SK-N-SH (cell line): ENCODE data around the gene DPYSL5. TPM values are rescaled to one million over a fixed set of nuclear protein-coding genes. Genes with fewer than 3 reads are reported as not detected.

Experiments used
- CTCF ChIA-PET: fragments of 300-600, 350-600 bp; formaldehyde crosslinking; extraction: SDS; loops from one replicate; lab custom pipeline; 2021; lab: Yijun Ruan, JAX
- POLR2A ChIA-PET: fragments of 350-600 bp; sonication (Branson Sonifier 250); formaldehyde crosslinking; extraction: SDS; loops from one replicate; lab custom pipeline; 2020; ENCODE audit warnings: antibody characterized with exemption, inconsistent platforms; lab: Yijun Ruan, JAX
- DNase-seq: peaks from one replicate; pipeline ENCODE4 v3.0.0; 2012
- H2AFZ ChIP-seq: fragments of 200-600 bp; sonication (generic); 2 replicates; pipeline ENCODE4 v1.8.1; 2016; ENCODE audit warnings: antibody characterized with exemption, mild to moderate bottlenecking, low read depth
- H3F3A ChIP-seq: fragments of 200-600 bp; sonication (generic); replicated peaks from 2 replicates; pipeline ENCODE3; 2016; ENCODE audit warnings: antibody characterized with exemption, mild to moderate bottlenecking; ENCODE audit not compliant: insufficient read depth
- H3K27ac ChIP-seq, 2 experiments: fragments of 200-500 bp in 1 of 2; fragments of 200-600 bp in 1 of 2; sonication (Bioruptor generic) in 1 of 2; sonication (generic), shearing (Covaris generic) in 1 of 2; 2 replicates each; pipeline versions ENCODE4 v1.5.1 to v1.6.1; 2014 to 2016; ENCODE audit warnings: low read depth in 2 of 2, inconsistent platforms in 1 of 2, low read length in 1 of 2, mild to moderate bottlenecking in 1 of 2, mixed read lengths in 1 of 2
- H3K27me3 ChIP-seq: fragments of 200-600 bp; sonication (generic), shearing (Covaris generic); 2 replicates; pipeline ENCODE4 v1.6.1; 2016; ENCODE audit warnings: mixed run types; ENCODE audit not compliant: insufficient read depth
- H3K36me3 ChIP-seq, 2 experiments: fragments of 200-500 bp in 1 of 2; fragments of 200-600 bp in 1 of 2; sonication (Bioruptor generic) in 1 of 2; sonication (generic) in 1 of 2; replicated peaks in 1 of 2; 2 replicates each; pipeline versions ENCODE3 to v1.5.1; 2014 to 2016; ENCODE audit warnings: low read length in 1 of 2, mild to moderate bottlenecking in 1 of 2; ENCODE audit not compliant: insufficient read depth in 2 of 2, control insufficient read depth in 1 of 2
- H3K4me1 ChIP-seq, 2 experiments: fragments of 200-500 bp in 1 of 2; fragments of 200-600 bp in 1 of 2; sonication (Bioruptor generic) in 1 of 2; sonication (generic), shearing (Covaris generic) in 1 of 2; 2 replicates each; pipeline versions ENCODE4 v1.5.1 to v1.6.1; 2014 to 2016; ENCODE audit warnings: low read depth in 1 of 2, low read length in 1 of 2, mixed run types in 1 of 2; ENCODE audit not compliant: insufficient read depth in 2 of 2, control insufficient read depth in 1 of 2
- H3K4me2 ChIP-seq: fragments of 200-600 bp; sonication (generic), shearing (Covaris generic); 2 replicates; pipeline ENCODE4 v1.6.1; 2017; ENCODE audit warnings: mixed run types
- H3K4me3 ChIP-seq, 2 experiments: fragments of 200-500 bp in 1 of 2; fragments of 200-600 bp in 1 of 2; sonication (Bioruptor generic) in 1 of 2; sonication (generic), shearing (Covaris generic) in 1 of 2; 2 replicates each; pipeline versions ENCODE4 v1.5.1 to v1.8.1; 2014 to 2016; ENCODE audit warnings: low read depth in 2 of 2, inconsistent platforms in 1 of 2, low read length in 1 of 2, mild to moderate bottlenecking in 1 of 2, mixed read lengths in 1 of 2, moderate library complexity in 1 of 2
- H3K79me2 ChIP-seq: fragments of 200-600 bp; sonication (generic); 2 replicates; pipeline ENCODE4 v1.8.1; 2017; ENCODE audit warnings: mild to moderate bottlenecking; ENCODE audit not compliant: insufficient read depth
- H3K9ac ChIP-seq: fragments of 200-600 bp; sonication (generic); 2 replicates; pipeline ENCODE4 v1.6.1; 2017; ENCODE audit warnings: mixed run types
- H3K9me2 ChIP-seq: fragments of 200-600 bp; sonication (generic); 2 replicates; pipeline ENCODE4 v1.6.1; 2017; ENCODE audit warnings: mixed run types
- H3K9me3 ChIP-seq: fragments of 200-600 bp; sonication (generic); 2 replicates; pipeline ENCODE4 v1.6.1; 2017; ENCODE audit warnings: mixed run types, mild to moderate bottlenecking, moderate library complexity
- H4K20me1 ChIP-seq: fragments of 200-600 bp; sonication (generic); 2 replicates; pipeline ENCODE4 v1.6.1; 2017; ENCODE audit warnings: mild to moderate bottlenecking, mixed run types; ENCODE audit not compliant: insufficient read depth
- CHD2 ChIP-seq: fragments of 150-350 bp; IDR thresholded peaks from 2 replicates; pipeline ENCODE4 v1.6.1; 2018; ENCODE audit warnings: low read length; ENCODE audit not compliant: partially characterized antibody
- EP300 ChIP-seq, 2 experiments: IDR thresholded peaks; 2 replicates each; pipeline versions ENCODE4 v1.4.0 to v1.6.1; 2012; ENCODE audit warnings: borderline replicate concordance in 1 of 2, low read depth in 1 of 2, low read length in 1 of 2
- EZH2phosphoT487 ChIP-seq: fragments of 200-600 bp; sonication (generic); IDR thresholded peaks from 2 replicates; pipeline ENCODE4 v1.6.1; 2017; ENCODE audit warnings: low read depth, mixed run types, mild to moderate bottlenecking, antibody characterized with exemption, moderate library complexity, borderline replicate concordance
- FOSL2 ChIP-seq: IDR thresholded peaks from 2 replicates; pipeline ENCODE4 v1.4.0; 2012; ENCODE audit warnings: low read depth, mild to moderate bottlenecking, moderate library complexity, borderline replicate concordance
- FOXJ3 ChIP-seq: sonication (generic); formaldehyde crosslinking; IDR thresholded peaks from 2 replicates; pipeline ENCODE4 v1.5.1; 2020; ENCODE audit warnings: mild to moderate bottlenecking, missing genetic modification reagents
- FOXM1 ChIP-seq: IDR thresholded peaks from 2 replicates; pipeline ENCODE4 v1.4.0; 2012; ENCODE audit warnings: low read depth, mild to moderate bottlenecking
- GATA2 ChIP-seq: sonication (generic); formaldehyde crosslinking; IDR thresholded peaks from 2 replicates; pipeline ENCODE4 v1.5.0; 2020; ENCODE audit warnings: mild to moderate bottlenecking, missing genetic modification reagents
- JUND ChIP-seq: IDR thresholded peaks from 2 replicates; pipeline ENCODE4 v1.4.0; 2012
- MEF2A ChIP-seq: IDR thresholded peaks from 2 replicates; pipeline ENCODE4 v1.4.0; 2012; ENCODE audit warnings: low read depth, borderline replicate concordance
- MXI1 ChIP-seq: IDR thresholded peaks from 2 replicates; pipeline ENCODE4 v1.6.1; 2012; ENCODE audit warnings: mild to moderate bottlenecking, low read depth, low read length, improper control_type of control experiment
- RAD21 ChIP-seq: IDR thresholded peaks from 2 replicates; pipeline ENCODE4 v1.6.1; 2012; ENCODE audit warnings: mild to moderate bottlenecking, low read length
- RCOR1 ChIP-seq: fragments of 150-350 bp; IDR thresholded peaks from 2 replicates; pipeline ENCODE4 v1.6.1; 2017; ENCODE audit warnings: antibody characterized with exemption, low read length
- REST ChIP-seq: IDR thresholded peaks from 2 replicates; pipeline ENCODE4 v1.6.1; 2012; ENCODE audit warnings: mild to moderate bottlenecking, low read depth, low read length, moderate library complexity
- RFX5 ChIP-seq: IDR thresholded peaks from 2 replicates; pipeline ENCODE4 v1.6.1; 2012; ENCODE audit warnings: mild to moderate bottlenecking, improper control_type of control experiment, low read length
- TAF1 ChIP-seq: IDR thresholded peaks from 2 replicates; pipeline ENCODE4 v1.6.1; 2012; ENCODE audit warnings: low read depth, mild to moderate bottlenecking, low read length, moderate library complexity, borderline replicate concordance
- TEAD4 ChIP-seq: IDR thresholded peaks from 2 replicates; pipeline ENCODE4 v1.4.0; 2012; ENCODE audit warnings: mild to moderate bottlenecking, borderline replicate concordance; ENCODE audit not compliant: insufficient read depth
- WGBS: methylation state at CpG from one replicate; pipeline ENCODE4 v1.1.6; 2017; ENCODE audit warnings: low lambda C conversion rate; 5-methylcytosine and 5-hydroxymethylcytosine counted together
- polyA plus RNA-seq, 3 experiments: library from polyadenylated mRNA; depleted of rRNA; stranded (reverse); fragments of >200 nt; gene quantifications; 2 replicates each; pipeline ENCODE4 v1.2.3, GENCODE V29; 2012
- TF ChIP-seq, protein P1 (sequence below): IDR thresholded peaks from 2 replicates; pipeline ENCODE4; 2012
- TF ChIP-seq, protein P2 (sequence below): fragments of 200-600 bp; sonication (generic); IDR thresholded peaks from 2 replicates; pipeline ENCODE4 v1.6.1; 2017; ENCODE audit warnings: antibody characterized with exemption, mild to moderate bottlenecking, moderate library complexity
- TF ChIP-seq, protein P3 (sequence below): fragments of 150-350 bp; IDR thresholded peaks from 2 replicates; pipeline ENCODE4 v1.6.1; 2017; ENCODE audit warnings: antibody characterized with exemption, low read length, low read depth, borderline replicate concordance

DPYSL5 gene
- polyA plus RNA-seq, 1 of the 3 experiments (the other 2 are of a cell fraction) = 0.79 TPM

GRCh38 chr2:26911911-26912861, 64.3 kb downstream of the DPYSL5 start:
- H3F3A ChIP-seq = no peaks in the 10 kb centered on the region
- H3K9me2 ChIP-seq = no peaks in the 10 kb centered on the region
- no peaks in the 10 kb centered on the region for H3K79me2 ChIP-seq
- H3K4me1 ChIP-seq = peaks cover 3 to 45% of the 10 kb centered on the region in 2 experiments; a peak in 3 of 4 replicates
- H2AFZ ChIP-seq = peak overlapping the region; percentile 2; the same call in 1 of the 2 replicates
- peaks cover 0 to 3% of the 10 kb centered on the region in 2 experiments for H3K36me3 ChIP-seq
- POLR2A ChIA-PET = interaction anchor here (0.8 to 2.8 kb wide), 11 partner anchors 10 to 138 kb away, joined by 3 to 43 read pairs (median 5); partner anchors contain the start of gene DPYSL5
- WGBS = 26% methylated on average over 23 of the region's 23 CpGs
- H3K9me3 ChIP-seq = no peaks in the 10 kb centered on the region
- TF ChIP-seq FOSL2 (no peak), EZH2phosphoT487 (no peak), JUND (no peak), FOXJ3 (CRISPR knock-in tag) (peak; percentile 84), REST (no peak), MEF2A (no peak), TEAD4 (no peak), FOXM1 (no peak), CHD2 (peak; percentile 67), EP300 (IDR thresholded peaks at IDR 0.05; ENCODE audit: borderline replicate concordance in 1 of 2, low read depth in 1 of 2, low read length in 1 of 2) (peak in 1 of 2 experiments; percentile 86; a peak in 2 of 4 replicates), RCOR1 (peak; percentile 59; the same call in 1 of the 2 replicates), GATA2 (CRISPR knock-in tag) (peak; percentile 99), RAD21 (peak; percentile 13; the same call in 1 of the 2 replicates), MXI1 (peak; percentile 88), RFX5 (peak; percentile 36; the same call in 1 of the 2 replicates), TAF1 (no peak)
- TF ChIP-seq, protein P1, sequence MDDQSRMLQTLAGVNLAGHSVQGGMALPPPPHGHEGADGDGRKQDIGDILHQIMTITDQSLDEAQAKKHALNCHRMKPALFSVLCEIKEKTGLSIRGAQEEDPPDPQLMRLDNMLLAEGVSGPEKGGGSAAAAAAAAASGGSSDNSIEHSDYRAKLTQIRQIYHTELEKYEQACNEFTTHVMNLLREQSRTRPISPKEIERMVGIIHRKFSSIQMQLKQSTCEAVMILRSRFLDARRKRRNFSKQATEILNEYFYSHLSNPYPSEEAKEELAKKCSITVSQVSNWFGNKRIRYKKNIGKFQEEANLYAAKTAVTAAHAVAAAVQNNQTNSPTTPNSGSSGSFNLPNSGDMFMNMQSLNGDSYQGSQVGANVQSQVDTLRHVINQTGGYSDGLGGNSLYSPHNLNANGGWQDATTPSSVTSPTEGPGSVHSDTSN = no peak
- TF ChIP-seq, protein P2, sequence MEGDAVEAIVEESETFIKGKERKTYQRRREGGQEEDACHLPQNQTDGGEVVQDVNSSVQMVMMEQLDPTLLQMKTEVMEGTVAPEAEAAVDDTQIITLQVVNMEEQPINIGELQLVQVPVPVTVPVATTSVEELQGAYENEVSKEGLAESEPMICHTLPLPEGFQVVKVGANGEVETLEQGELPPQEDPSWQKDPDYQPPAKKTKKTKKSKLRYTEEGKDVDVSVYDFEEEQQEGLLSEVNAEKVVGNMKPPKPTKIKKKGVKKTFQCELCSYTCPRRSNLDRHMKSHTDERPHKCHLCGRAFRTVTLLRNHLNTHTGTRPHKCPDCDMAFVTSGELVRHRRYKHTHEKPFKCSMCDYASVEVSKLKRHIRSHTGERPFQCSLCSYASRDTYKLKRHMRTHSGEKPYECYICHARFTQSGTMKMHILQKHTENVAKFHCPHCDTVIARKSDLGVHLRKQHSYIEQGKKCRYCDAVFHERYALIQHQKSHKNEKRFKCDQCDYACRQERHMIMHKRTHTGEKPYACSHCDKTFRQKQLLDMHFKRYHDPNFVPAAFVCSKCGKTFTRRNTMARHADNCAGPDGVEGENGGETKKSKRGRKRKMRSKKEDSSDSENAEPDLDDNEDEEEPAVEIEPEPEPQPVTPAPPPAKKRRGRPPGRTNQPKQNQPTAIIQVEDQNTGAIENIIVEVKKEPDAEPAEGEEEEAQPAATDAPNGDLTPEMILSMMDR = no peak
- TF ChIP-seq, protein P3, sequence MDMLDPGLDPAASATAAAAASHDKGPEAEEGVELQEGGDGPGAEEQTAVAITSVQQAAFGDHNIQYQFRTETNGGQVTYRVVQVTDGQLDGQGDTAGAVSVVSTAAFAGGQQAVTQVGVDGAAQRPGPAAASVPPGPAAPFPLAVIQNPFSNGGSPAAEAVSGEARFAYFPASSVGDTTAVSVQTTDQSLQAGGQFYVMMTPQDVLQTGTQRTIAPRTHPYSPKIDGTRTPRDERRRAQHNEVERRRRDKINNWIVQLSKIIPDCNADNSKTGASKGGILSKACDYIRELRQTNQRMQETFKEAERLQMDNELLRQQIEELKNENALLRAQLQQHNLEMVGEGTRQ = no peak
- peak overlapping the region in 1 of 2 experiments; percentile 98; a peak in 2 of 4 replicates for H3K27ac ChIP-seq
- H3K27me3 ChIP-seq = peaks cover 32% of the 10 kb centered on the region; the same call in 1 of the 2 replicates
- CTCF ChIA-PET = interaction anchor here (0.8 to 25.9 kb wide), 14 partner anchors 10 to 279 kb away, joined by 3 to 779 read pairs (median 5); partner anchors contain the start of gene DPYSL5
- H3K9ac ChIP-seq = no peak overlapping the region
- H3K4me3 ChIP-seq = peak overlapping the region in 1 of 2 experiments; percentile 19; a peak in 1 of 4 replicates
- DNase-seq = peak; percentile 83
- H4K20me1 ChIP-seq = no peaks in the 10 kb centered on the region
- H3K4me2 ChIP-seq = no peak overlapping the region
